Kidney epithelial cell (primary cell): ENCODE results near the gene MMP17. TPM values are rescaled to one million over a fixed set of nuclear protein-coding genes. Genes with fewer than 3 reads are reported as not detected.

Experiments
- DNase-seq: peaks from one replicate; pipeline ENCODE4 v3.0.0-alpha.2; 2010; ENCODE audit warnings: low read depth
- H3K27me3 ChIP-seq: 2 replicates; pipeline ENCODE4 v1.6.0; 2011; ENCODE audit warnings: low read length; ENCODE audit not compliant: control insufficient read depth, insufficient read depth
- H3K36me3 ChIP-seq: 2 replicates; pipeline ENCODE4 v1.5.1; 2011; ENCODE audit warnings: low read length; ENCODE audit not compliant: control insufficient read depth, insufficient read depth
- H3K4me3 ChIP-seq: 2 replicates; pipeline ENCODE4 v1.5.1; 2011; ENCODE audit warnings: low read depth, mild to moderate bottlenecking, control low read depth, low read length
- CTCF ChIP-seq: IDR thresholded peaks from 2 replicates; pipeline ENCODE4 v1.5.1; 2011; ENCODE audit warnings: mild to moderate bottlenecking, moderate library complexity, low read length, control low read depth, inconsistent platforms; ENCODE audit not compliant: insufficient read depth, poor library complexity, severe bottlenecking
- total RNA-seq: library from RNA; depleted of rRNA; stranded (reverse); fragments of >200 nt; gene quantifications from 2 replicates; pipeline ENCODE4 v1.2.3, GENCODE V29; 2015

Gene MMP17
- total RNA-seq, 1 donor from 2014 or later, result 1.7 TPM

GRCh38 chr12:131840643-131841416, 12.6 kb downstream of the MMP17 start:
- Histone ChIP-seq H3K36me3 (no peaks in the 10 kb centered on the region), H3K27me3 (peaks cover 10% of the 10 kb centered on the region), H3K4me3 (no peak overlapping the region)
- TF ChIP-seq CTCF, result no peak
- DNase-seq, result no peak

- TF ChIP-seq CTCF, result no peak
- H3K4me3 ChIP-seq, result no peak overlapping the region
- no peaks in the 10 kb centered on the region for H3K36me3 ChIP-seq
- H3K27me3 ChIP-seq, result peaks cover 10% of the 10 kb centered on the region
- no peak for DNase-seq
Observed at GRCh38 chr12:131841547-131841946, 13.4 kb downstream of the MMP17 start.

GRCh38 chr12:131842169-131842568, 14.0 kb downstream of the MMP17 start:
- no peak for DNase-seq
- no peak for TF ChIP-seq CTCF
- Histone ChIP-seq H3K4me3 (no peak overlapping the region), H3K27me3 (peaks cover 5% of the 10 kb centered on the region), H3K36me3 (no peaks in the 10 kb centered on the region)

DNA sequence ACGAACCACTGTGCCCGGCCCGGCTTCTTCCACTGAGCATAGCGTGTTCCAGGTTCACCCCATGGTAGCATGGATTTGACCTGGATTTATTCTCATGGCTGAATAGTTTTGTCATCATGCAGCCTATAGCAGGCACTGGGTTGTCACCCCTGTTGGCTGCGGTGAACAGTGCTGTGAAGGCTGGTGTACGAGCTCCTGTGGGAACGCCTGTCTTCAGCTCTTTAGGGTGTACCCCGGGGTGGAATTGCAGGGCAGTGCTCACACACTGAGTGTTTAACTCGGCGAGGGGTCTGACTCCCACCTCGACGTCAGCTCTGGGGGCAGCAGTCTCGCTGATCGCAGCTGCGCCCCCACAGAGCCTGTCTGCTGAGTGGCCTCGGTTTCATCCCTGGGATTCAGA, 15.3 kb downstream of the MMP17 start:
- no peak overlapping the region for H3K4me3 ChIP-seq
- TF ChIP-seq CTCF, result no peak
- no peaks in the 10 kb centered on the region for H3K36me3 ChIP-seq
- DNase-seq, result no peak
- H3K27me3 ChIP-seq, result peaks cover 2% of the 10 kb centered on the region

DNA sequence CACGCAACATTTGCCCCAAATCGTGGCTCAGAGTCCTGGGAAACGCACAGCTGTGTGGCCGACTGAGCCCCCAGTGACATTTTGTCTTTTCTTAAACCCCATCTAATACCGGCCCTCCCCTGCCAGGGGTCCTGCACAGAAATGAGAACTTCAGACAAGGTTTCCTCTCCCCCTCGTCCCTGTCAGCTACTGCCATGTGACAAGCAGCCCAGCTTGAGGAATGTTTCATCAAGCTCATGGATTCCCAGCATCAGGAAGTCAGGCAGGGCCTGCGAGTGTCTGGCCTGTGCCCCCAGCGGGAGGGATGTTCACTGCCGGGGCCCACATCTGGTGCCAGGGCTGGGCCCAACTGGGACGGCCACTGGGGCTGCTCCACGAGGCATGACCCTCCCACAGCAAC, 15.9 kb downstream of the MMP17 start:
- TF ChIP-seq CTCF, result no peak
- no peak for DNase-seq
- Histone ChIP-seq H3K4me3 (no peak overlapping the region), H3K27me3 (no peaks in the 10 kb centered on the region), H3K36me3 (no peaks in the 10 kb centered on the region)

- no peaks in the 10 kb centered on the region for H3K36me3 ChIP-seq
- TF ChIP-seq CTCF, result no peak
- no peak overlapping the region for H3K4me3 ChIP-seq
- no peak for DNase-seq
- H3K27me3 ChIP-seq, result no peaks in the 10 kb centered on the region
Observed at GRCh38 chr12:131844656-131845055, 16.5 kb downstream of the MMP17 start.
